ENCODE results near the gene DGLUCY.

The DGLUCY gene

DNA sequence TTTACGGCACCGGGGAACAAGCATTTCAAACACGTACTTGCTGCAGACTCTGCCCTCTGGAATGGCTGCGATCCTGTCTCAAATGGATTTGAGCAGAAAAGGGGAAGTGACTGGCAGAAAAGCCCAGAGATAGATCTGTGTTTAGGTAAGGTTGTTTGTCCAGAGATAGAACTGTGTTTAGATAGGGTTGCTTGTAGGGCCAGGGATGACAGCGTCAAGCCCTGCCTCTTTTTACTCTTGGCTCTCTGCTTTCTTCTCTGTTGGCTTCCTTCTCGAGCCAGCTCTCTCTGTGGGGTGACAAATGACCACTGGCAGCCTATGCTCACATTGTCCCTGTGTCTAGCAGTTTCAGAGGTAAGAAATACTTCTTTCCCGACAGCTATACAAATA lies 11.4 kb downstream of the DGLUCY start:
- DNase-seq (ENCODE audit: low spot score), result no peak
- TF ChIP-seq, protein P1, sequence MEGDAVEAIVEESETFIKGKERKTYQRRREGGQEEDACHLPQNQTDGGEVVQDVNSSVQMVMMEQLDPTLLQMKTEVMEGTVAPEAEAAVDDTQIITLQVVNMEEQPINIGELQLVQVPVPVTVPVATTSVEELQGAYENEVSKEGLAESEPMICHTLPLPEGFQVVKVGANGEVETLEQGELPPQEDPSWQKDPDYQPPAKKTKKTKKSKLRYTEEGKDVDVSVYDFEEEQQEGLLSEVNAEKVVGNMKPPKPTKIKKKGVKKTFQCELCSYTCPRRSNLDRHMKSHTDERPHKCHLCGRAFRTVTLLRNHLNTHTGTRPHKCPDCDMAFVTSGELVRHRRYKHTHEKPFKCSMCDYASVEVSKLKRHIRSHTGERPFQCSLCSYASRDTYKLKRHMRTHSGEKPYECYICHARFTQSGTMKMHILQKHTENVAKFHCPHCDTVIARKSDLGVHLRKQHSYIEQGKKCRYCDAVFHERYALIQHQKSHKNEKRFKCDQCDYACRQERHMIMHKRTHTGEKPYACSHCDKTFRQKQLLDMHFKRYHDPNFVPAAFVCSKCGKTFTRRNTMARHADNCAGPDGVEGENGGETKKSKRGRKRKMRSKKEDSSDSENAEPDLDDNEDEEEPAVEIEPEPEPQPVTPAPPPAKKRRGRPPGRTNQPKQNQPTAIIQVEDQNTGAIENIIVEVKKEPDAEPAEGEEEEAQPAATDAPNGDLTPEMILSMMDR (IDR thresholded peaks at IDR 0.05; ENCODE audit: borderline replicate concordance, control extremely low read depth, extremely low read depth, insufficient read depth, missing control alignments), result no peak
- in situ Hi-C loops (cut with MboI; ENCODE audit: low sequenced_read_pairs, unreplicated experiment), result no loop called here

DNA sequence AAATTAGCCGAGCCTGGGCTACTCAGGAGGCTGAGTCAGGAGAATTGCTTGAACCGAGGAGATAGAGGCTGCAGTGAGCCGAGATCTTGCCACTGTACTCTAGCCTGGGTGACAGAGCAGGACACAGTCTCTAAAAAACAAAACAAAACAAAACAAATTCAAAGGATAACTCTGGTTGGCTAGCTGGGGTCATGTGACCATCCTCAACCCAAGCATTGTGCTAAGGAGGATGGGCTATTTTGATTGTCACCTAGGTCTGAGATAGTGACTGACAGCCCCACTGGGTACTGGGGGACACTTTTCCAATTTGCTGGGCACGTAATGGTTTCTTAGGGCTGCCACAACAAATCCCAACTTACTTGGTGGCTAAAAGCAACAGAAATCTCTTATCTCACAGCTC lies 11.9 kb downstream of the DGLUCY start:
- no peak for DNase-seq (ENCODE audit: low spot score)
- in situ Hi-C loops (cut with MboI; ENCODE audit: low sequenced_read_pairs, unreplicated experiment), result no loop called here

DNA sequence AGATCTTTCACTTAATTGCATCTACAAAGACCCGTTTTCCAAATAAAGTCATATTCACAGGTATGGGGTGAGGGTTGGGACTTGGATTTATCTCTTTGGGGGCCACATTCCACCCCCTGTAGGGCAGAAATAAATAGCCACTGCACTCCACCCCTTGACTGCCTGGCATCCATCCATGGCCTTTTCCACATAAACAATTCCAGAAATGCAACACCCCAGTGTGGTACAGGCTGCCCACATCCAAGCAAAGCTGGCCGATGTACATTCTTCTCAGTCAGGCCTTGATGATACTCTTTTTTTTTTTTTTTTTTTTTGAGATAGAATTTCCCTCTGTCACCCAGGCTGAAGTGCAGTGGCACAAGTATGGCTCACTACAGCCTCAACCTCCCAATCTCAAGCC lies 12.9 kb downstream of the DGLUCY start:
- TF ChIP-seq, protein P1 (IDR thresholded peaks at IDR 0.05; ENCODE audit: borderline replicate concordance, control extremely low read depth, extremely low read depth, insufficient read depth, missing control alignments), result no peak
- DNase-seq (ENCODE audit: low spot score), result no peak
- in situ Hi-C loops (cut with MboI; ENCODE audit: low sequenced_read_pairs, unreplicated experiment), result no loop called here

More for the DNA sequence above, 11.9 kb downstream of the DGLUCY start:
- TF ChIP-seq, protein P1 (IDR thresholded peaks at IDR 0.05; ENCODE audit: borderline replicate concordance, control extremely low read depth, extremely low read depth, insufficient read depth, missing control alignments), result no peak

DNA sequence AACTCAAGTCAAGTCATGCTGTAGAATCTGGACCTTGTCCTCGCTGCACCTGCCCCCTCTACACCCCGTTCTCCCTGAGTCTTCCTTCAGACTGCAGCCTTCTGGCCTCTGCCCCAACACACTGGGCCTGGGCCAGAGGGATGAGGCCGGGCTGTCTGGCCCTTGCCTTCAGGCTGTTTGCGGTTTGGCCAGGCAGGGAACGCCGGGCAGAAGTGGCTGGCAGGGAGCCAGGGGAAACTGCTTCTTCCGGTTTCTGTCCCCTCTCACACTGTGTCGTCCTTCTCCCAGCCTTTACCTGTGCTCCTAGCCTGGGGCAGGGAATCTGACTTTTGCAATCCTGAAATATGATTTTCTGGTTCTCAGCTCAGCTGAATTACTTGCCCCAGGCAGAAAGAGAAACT lies 13.5 kb downstream of the DGLUCY start:
- TF ChIP-seq, protein P1 (IDR thresholded peaks at IDR 0.05; ENCODE audit: borderline replicate concordance, control extremely low read depth, extremely low read depth, insufficient read depth, missing control alignments), result no peak
- in situ Hi-C loops (cut with MboI; ENCODE audit: low sequenced_read_pairs, unreplicated experiment), result no loop called here
- no peak for DNase-seq (ENCODE audit: low spot score)

DNA sequence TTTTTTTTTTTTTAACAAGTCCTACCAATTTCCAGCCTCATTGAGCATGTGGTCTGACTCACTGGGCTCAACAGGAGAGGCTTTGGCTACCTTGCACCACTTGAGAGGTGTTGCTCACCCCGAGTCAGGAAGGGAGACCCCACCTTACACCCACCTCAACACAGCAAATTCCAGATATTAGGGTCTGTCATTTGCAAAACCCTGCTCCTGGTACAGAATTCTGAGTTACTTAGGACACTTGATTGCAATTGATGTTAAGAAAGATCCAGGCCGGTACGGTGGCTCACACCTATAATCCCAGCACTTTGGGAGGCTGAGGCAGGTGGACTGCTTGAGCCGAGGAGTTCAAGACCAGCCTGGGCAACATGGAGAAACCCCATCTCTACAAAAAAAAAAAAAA lies 14.1 kb downstream of the DGLUCY start:
- TF ChIP-seq, protein P1 (IDR thresholded peaks at IDR 0.05; ENCODE audit: borderline replicate concordance, control extremely low read depth, extremely low read depth, insufficient read depth, missing control alignments), result no peak
- no peak for DNase-seq (ENCODE audit: low spot score)
- in situ Hi-C loops (cut with MboI; ENCODE audit: low sequenced_read_pairs, unreplicated experiment), result no loop called here

DNA sequence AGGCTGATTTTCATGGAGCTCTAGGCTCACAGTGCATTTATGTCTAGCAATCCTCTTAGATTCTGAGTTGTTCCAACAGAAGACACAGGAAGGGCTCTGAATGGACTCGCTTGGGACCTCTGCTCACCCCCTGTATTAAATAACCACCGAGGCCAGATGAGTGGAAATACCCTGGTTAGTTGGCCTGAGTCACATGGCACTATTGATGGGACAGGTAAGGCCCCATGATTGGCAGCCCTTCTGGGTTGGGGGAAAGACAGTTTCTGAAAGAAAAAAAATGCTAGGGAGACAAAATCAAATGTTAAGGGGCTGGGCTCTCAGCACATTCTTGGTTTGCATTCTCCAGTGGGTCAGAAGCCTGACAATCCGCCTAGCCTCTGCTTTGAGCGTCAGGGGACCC lies 14.8 kb downstream of the DGLUCY start:
- TF ChIP-seq, protein P1 (IDR thresholded peaks at IDR 0.05; ENCODE audit: borderline replicate concordance, control extremely low read depth, extremely low read depth, insufficient read depth, missing control alignments), result no peak
- in situ Hi-C loops (cut with MboI; ENCODE audit: low sequenced_read_pairs, unreplicated experiment), result no loop called here
- no peak for DNase-seq (ENCODE audit: low spot score)

DNA sequence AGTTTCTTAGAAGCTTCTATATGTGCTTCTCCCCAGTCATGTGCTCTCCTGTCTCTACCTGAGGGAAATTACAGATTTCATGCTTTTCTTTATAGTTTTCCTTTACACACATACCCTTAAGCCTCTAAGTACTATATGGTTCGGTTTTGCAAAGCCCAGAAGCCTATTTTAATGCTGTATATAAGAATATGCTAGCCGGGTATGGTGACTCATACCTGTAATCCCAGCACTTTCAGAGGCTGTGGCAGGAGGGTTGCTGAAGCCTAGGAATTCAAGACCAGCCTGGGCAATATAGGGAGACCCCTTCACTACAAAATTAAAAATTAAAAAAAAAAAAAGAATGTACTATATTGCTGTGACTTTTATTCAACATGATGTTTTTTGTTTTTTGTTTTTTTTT lies 15.4 kb downstream of the DGLUCY start:
- in situ Hi-C loops (cut with MboI; ENCODE audit: low sequenced_read_pairs, unreplicated experiment), result no loop called here
- no peak for DNase-seq (ENCODE audit: low spot score)
- TF ChIP-seq, protein P1 (IDR thresholded peaks at IDR 0.05; ENCODE audit: borderline replicate concordance, control extremely low read depth, extremely low read depth, insufficient read depth, missing control alignments), result no peak

Measured in GM13976 (cell line).